ENCODE measurements around the gene TOMM34. TPM values are rescaled to one million over a fixed set of nuclear protein-coding genes. Genes with fewer than 3 reads are reported as not detected.

The TOMM34 gene
- polyA plus RNA-seq, 3 donors: 42.8 to 45.9 (median 43.9) TPM

- no peak for DNase-seq (ENCODE audit: low read depth in 3 of 3, low spot score in 2 of 3)
Measured at GRCh38 chr20:44936510-44936909, 23.7 kb downstream of the TOMM34 start.

GRCh38 chr20:44932916-44933315 lies 27.3 kb downstream of the TOMM34 start:
- no peak for DNase-seq (ENCODE audit: low read depth in 3 of 3, low spot score in 2 of 3)

GRCh38 chr20:44931911-44932310 lies 28.3 kb downstream of the TOMM34 start:
- no peak for DNase-seq (ENCODE audit: low read depth in 3 of 3, low spot score in 2 of 3)

- no peak for DNase-seq (ENCODE audit: low read depth in 3 of 3, low spot score in 2 of 3)
Measured at GRCh38 chr20:44930517-44931168, 29.6 kb downstream of the TOMM34 start.

- DNase-seq (ENCODE audit: low read depth in 3 of 3, low spot score in 2 of 3): no peak
Measured at GRCh38 chr20:44928595-44928994, 31.6 kb downstream of the TOMM34 start.

GRCh38 chr20:44924541-44924940 lies 35.7 kb downstream of the TOMM34 start:
- no peak for DNase-seq (ENCODE audit: low read depth in 3 of 3, low spot score in 2 of 3)

DNA sequence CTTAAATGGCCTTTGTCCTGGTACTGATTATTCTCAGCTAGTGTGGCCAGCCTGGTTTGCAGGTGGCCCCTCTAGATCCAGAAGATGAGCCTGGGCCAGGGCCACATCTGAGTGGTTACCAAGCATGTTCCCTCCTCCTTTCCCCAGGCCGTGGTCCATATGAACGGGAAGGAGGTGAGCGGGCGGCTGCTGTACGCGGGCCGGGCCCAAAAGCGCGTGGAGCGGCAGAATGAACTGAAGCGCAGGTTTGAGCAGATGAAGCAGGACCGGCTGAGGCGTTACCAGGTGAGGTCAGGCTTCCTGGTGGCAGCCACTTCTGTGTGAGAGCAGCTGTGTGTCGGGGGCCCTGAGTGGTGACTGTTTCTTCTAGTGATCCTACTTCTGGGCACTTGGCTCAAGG lies 38.8 kb downstream of the TOMM34 start:
- DNase-seq (ENCODE audit: low read depth in 3 of 3, low spot score in 2 of 3): no peak

DNA sequence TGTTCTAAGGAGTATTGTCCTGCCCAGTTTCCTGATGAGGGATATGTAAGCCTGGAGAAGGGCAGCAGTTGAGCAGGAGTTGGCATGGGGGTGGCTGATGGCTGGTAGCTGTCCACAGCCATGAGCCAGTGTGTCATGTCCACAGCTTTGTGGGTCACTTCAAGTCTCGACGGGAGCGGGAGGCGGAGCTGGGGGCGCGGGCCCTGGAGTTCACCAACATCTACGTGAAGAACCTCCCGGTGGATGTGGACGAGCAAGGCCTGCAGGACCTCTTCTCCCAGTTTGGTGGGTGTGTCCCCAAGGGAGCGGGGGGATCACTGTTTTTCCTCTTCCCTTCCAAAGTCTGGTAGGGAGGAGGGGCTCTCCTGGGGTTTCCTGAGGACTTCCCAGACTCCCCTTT lies 41.4 kb downstream of the TOMM34 start:
- DNase-seq (ENCODE audit: low read depth in 3 of 3, low spot score in 2 of 3): no peak

DNA sequence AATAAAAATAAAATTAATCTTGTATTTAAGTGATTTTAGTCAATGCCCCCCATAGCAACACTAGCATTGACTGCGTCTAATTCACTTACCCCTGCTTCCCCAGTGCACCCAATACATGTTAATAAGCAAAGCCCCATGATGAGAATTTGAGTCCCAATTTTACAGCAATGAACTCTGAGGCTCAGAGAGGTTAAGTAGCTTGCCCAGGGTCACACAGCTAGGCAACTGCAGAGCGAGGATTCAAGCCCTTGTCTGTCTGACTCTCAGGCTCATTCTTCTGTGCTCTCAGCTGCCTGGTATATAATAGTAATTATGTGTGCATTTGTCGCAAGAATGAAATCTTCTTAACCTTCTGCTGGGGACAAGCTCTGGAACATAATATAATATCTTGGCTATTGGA lies 41.9 kb downstream of the TOMM34 start:
- DNase-seq (ENCODE audit: low read depth in 3 of 3, low spot score in 2 of 3): no peak

DNA sequence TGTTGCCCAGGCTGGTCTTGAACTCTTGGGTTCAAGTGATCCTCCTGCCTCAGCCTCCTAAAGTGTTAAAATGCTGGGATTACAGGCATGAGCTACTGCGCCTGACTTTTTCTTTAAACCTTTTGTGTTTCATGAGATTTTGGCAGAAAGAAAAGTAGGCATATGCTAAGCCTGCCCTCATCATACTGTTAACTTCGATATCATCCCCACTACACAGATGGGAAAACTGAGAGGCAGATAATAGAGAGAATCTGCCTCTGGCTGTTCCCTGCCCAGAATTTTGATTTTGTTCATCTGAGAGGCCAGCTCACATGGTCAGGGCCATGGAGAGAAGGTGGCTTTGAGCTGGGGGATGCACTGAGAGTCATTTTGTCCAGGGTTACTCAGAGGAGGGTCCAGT lies 42.8 kb downstream of the TOMM34 start:
- no peak for DNase-seq (ENCODE audit: low read depth in 3 of 3, low spot score in 2 of 3)

DNA sequence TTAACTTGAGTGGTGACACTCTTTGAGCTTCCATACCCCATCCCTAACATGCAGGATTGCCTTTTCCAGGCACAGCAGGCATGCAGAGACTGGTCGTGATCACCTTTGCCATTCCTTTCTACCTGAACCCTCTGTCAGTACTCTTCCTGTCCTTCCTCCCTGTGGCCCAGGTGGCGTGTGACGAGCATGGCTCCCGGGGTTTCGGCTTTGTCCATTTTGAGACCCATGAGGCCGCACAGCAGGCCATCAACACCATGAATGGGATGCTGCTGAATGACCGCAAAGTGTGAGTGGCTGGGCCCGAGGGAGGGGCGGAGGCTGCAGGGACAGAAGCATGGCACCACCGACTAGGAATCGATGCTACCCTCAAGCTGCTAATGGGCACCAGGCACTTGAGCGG lies 43.6 kb downstream of the TOMM34 start:
- DNase-seq (ENCODE audit: low read depth in 3 of 3, low spot score in 2 of 3): no peak

DNA sequence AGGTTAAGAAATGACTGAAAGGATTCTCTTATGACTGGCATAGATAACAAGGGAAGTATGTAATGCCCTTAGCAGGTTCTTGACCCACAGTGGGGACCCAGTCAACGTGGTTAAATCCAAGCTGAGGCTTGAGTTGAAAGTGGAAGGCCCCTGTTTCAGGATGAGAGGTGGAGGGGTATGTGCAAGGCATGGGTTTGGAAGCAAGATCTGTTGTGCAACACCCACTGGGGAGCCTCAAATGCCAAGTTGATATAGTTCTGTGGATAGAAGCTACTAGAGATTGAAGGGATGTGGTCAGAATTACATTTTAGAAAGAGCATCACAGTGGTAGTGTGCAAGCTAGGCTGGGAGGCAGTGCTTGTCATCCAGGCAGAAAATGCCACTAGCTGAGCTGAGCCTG lies 45.3 kb downstream of the TOMM34 start:
- no peak for DNase-seq (ENCODE audit: low read depth in 3 of 3, low spot score in 2 of 3)

- DNase-seq (ENCODE audit: low read depth in 3 of 3, low spot score in 2 of 3): no peak
Measured at GRCh38 chr20:44912189-44912588, 48.0 kb downstream of the TOMM34 start.

DNA sequence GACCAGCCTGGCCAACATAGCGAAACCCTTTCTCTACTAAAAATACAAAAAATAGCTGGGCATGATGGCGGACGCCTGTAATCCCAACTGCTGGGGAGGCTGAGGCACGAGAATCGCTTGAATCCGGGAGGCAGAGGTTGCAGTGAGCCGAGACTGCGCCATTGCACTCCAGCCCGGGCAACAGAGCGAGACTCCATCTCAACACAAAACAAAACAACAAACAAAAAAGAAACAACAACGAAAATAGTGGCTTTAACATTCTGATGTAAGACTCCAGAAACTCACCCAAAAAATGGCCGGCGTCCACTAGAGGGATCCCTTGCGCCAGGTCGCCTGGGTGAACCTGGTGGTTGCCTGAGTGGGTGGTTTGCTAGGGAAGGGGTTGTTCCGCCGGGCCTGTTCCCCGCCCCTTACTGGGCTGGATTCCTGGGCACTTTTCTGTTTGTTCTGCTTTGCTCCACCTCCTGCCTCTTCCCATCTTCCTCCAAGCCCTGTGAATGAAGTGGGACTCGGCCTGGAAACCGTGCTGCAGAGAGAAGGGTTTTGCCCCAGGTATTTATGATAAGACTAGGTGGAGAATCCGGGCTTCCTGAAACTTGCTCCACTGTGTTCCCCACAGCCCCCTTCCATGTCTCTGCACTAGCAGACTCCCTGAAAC lies 48.8 kb downstream of the TOMM34 start:
- DNase-seq (ENCODE audit: low read depth in 3 of 3, low spot score in 2 of 3): peak in 1 of 3 donors; percentile 35

DNA sequence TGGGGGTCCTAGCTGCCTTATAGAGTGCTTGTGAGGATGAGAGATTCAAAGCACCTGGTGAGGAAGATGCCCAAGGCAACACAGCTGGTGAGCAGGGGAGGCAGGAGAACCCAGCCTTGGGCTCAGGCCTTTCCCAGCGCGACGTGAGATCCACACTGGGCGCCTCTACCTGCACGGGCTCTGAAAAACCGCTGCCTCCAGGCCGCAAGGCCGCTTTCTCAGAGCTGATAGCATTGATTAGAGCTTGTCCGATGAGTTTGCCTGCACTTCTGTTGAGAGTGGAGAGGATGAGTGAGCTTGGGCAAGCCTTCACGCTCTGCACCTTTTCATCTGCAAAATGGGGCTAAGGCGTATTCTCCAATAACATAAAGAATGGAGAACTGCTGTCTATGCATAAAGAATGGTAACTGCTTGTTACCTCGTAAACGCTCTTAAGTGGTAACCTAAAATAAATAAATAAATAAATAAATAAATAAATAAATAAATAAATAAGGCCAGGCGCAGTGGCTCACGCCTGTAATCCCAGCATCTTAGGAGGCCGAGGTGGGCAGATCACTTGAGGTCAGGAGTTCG lies 49.4 kb downstream of the TOMM34 start:
- no peak for DNase-seq (ENCODE audit: low read depth in 3 of 3, low spot score in 2 of 3)

- no peak for DNase-seq (ENCODE audit: low read depth in 3 of 3, low spot score in 2 of 3)
Measured at GRCh38 chr20:44909872-44910689, 50.1 kb downstream of the TOMM34 start, which contains the start of gene PABPC1L. Gene PABPC1L, plus strand, starts transcription at chr20:44910060. Its CDS starts 84 bp downstream, at chr20:44910144.

GRCh38 chr20:44908987-44909871 lies 51.0 kb downstream of the TOMM34 start:
- DNase-seq (ENCODE audit: low read depth in 3 of 3, low spot score in 2 of 3): no peak

- no peak for DNase-seq (ENCODE audit: low read depth in 3 of 3, low spot score in 2 of 3)
Measured at GRCh38 chr20:44904377-44904776, 55.8 kb downstream of the TOMM34 start.

DNA sequence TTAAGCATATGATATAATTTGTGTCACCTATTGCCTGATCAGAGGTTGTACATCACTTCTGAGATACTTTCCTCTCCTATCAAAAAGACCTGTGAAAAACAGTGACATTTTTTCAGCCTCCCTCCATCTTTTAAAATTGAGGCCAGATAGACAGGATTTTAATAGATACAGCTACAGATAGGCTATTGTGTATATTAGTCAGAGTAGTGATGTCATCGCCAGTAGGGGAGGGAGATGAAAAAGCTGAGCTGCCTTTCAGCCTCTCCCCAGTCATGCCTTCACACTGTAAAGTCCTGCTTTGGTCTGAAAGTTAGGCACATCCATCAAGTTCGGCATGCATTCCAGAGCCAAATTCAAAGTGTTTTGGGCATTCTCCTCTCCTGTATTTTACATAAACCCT lies 58.2 kb downstream of the TOMM34 start:
- no peak for DNase-seq (ENCODE audit: low read depth in 3 of 3, low spot score in 2 of 3)

DNA sequence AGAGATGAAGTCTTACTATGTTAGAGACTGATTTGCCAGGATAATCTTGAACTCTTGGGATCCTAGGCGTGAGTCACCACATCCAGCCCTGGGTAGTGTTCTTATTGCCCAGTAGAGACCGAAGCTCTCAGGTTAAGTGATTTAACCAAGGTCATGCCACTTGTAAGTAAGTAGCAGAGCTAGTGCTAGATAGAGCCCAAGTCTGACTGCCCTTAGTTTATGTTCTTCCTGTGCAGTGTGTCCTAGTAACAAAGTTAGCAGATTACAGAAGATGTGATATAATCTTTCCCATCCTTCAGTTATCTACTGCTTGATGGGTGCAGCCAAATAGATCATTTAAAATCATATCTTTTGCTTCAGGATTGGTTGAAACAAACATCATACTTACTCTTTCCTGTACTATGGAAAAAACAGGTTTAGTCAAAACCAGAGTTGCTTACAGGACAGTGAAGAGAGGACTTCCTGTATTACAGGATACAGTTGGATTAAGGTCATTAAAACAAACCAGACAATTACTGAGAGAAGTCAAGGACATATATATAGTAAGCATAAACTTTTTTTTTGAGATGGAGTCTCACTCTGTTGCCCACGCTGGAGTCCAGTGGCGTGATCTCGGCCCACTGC lies 59.9 kb downstream of the TOMM34 start:
- no peak for DNase-seq (ENCODE audit: low read depth in 3 of 3, low spot score in 2 of 3)
